GM19395 (cell line): ENCODE results near the gene PTH2.

Experiments
- ATAC-seq: cut with Tn5 transposase; IDR thresholded peaks from one replicate; pipeline ENCODE4 v1.9.1; 2021; ENCODE audit warnings: mild to moderate bottlenecking, moderate library complexity; ENCODE audit not compliant: unreplicated experiment

Gene PTH2

GRCh38 chr19:49415102-49415809 lies 8.0 kb downstream of the PTH2 start:
- ATAC-seq, result no peak

DNA sequence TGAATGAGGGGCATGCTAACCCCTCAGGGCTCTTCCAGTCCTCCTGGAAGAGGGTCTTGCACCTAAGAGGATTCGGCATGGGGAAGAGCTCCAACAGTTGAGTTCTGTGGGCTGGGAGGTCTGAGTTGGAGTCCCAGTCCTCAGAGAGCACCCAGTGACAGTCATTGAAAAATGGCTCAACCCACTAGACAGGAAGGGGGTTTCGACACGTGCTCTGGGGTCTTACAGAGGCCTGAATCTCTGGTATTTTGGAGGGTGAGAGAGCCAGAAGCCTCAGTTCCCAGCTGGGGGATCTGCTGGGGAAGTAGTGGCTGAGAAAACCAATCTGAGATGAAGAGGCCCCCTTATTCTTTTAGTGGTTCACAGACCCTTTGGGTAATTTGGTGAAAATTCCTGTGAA lies 9.0 kb downstream of the PTH2 start:
- no peak for ATAC-seq

- ATAC-seq, result no peak
These were observed 9.9 kb downstream of the PTH2 start for GRCh38 chr19:49413348-49413747.

- no peak for ATAC-seq
These were observed 11.4 kb downstream of the PTH2 start for GRCh38 chr19:49411681-49412326.

- ATAC-seq, result no peak
These were observed 13.7 kb downstream of the PTH2 start for GRCh38 chr19:49409441-49410029.

- no peak for ATAC-seq
These were observed 14.3 kb downstream of the PTH2 start for GRCh38 chr19:49408816-49409440.

GRCh38 chr19:49407482-49408015 lies 15.7 kb downstream of the PTH2 start:
- no peak for ATAC-seq

- ATAC-seq, result no peak
These were observed 16.2 kb downstream of the PTH2 start for GRCh38 chr19:49407079-49407478.

- ATAC-seq, result no peak
These were observed 19.6 kb downstream of the PTH2 start for GRCh38 chr19:49403404-49404187.

GRCh38 chr19:49400029-49400428 lies 23.2 kb downstream of the PTH2 start:
- ATAC-seq, result no peak

DNA sequence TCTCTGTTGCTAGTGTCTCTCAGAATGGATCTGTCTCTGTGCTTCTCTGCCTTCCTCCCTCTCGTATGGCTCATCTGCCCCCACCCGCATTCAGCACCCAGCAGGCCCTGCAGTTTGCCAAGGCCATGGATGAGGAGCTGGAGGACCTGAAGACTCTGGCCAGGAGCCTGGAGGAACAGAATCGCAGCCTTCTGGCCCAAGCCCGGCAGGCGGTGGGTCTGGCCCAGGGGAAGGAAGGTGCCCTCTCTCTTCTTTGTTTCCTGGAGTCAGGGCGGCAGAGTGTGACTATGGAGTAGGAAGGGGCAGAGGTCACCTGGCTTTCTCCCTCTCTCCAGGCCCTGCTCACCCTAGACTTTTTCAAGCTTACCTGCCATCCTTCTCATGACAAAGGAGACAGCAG lies 24.3 kb downstream of the PTH2 start:
- ATAC-seq, result no peak

- no peak for ATAC-seq
These were observed 25.1 kb downstream of the PTH2 start for GRCh38 chr19:49398001-49398615.

GRCh38 chr19:49396738-49397505 lies 26.3 kb downstream of the PTH2 start:
- no peak for ATAC-seq

- ATAC-seq, result no peak
These were observed 27.4 kb downstream of the PTH2 start for GRCh38 chr19:49395581-49396407.

DNA sequence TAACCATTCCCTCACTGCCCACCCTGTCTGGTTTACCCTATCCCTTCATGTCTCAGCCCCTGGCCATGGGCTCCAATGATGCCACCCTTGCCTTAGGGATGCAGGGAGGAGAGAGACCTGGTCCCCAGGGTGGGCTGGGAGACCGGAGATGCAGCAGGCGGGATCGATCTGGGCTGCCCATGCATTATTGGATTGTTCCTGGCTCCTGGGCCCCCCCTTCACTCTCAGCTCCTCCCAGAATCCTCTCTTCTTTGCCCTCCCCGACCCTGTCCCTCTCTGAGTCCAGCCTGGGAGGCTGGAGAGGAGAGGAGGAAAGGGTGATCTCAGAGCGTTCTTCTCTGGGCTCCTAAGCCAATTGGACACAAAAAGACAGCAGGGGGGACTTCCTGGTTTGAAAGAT lies 29.4 kb downstream of the PTH2 start:
- no peak for ATAC-seq

GRCh38 chr19:49391581-49392399 lies 31.5 kb downstream of the PTH2 start:
- peak; percentile 60 for ATAC-seq

DNA sequence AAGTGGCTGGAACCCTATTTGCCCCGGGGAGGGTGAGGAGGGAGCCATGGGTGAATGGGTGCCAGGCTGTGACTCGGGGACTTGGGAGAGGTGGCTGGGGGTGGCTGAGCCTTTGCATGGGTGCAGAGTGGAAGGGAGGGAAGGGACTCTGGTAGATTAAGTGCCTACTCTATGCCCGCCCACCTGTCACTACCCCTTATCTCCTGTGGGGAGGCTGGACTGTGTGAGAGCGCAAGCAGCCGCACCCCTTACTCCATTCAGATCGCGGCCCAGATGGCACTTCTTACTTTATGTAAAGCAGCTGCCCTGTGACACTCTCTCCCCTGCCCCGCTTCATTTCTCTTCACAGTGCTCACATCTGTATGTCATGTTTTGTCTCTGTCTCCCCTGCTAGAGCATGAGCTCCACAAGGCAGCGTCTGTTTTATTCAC lies 32.3 kb downstream of the PTH2 start:
- ATAC-seq, result no peak
